ENCODE results near the gene IHH.
A peak's percentile ranks its signal among the peaks of the same experiment; 100 is the strongest.

IHH gene

GRCh38 chr2:219060821-219061791 lies at the start of gene IHH:
Gene IHH, minus strand, starts transcription at chr2:219060921. Its CDS starts 454 bp downstream, at chr2:219060467.
- ChIA-PET POLR2A (no interaction called here), CTCF (interaction anchor here (0.6 to 3.4 kb wide), 5 partner anchors 11 to 285 kb away, joined by 3 to 13 read pairs (median 5); no protein-coding TSS in a partner anchor)
- DNase-seq (ENCODE audit: extremely low spot score) = peak; percentile 54
- TF ChIP-seq FOXM1 (IDR thresholded peaks at IDR 0.05; ENCODE audit: borderline replicate concordance) = no peak
- TF ChIP-seq L3MBTL2 (conservative IDR thresholded peaks at IDR 0.05) = no peak
- TF ChIP-seq LEF1 (IDR thresholded peaks at IDR 0.05; ENCODE audit: borderline replicate concordance) = no peak
- no peak for TF ChIP-seq FOXK2 (IDR thresholded peaks at IDR 0.05)
- no peak for TF ChIP-seq SP1 (IDR thresholded peaks at IDR 0.05)
- TF ChIP-seq, protein P1, sequence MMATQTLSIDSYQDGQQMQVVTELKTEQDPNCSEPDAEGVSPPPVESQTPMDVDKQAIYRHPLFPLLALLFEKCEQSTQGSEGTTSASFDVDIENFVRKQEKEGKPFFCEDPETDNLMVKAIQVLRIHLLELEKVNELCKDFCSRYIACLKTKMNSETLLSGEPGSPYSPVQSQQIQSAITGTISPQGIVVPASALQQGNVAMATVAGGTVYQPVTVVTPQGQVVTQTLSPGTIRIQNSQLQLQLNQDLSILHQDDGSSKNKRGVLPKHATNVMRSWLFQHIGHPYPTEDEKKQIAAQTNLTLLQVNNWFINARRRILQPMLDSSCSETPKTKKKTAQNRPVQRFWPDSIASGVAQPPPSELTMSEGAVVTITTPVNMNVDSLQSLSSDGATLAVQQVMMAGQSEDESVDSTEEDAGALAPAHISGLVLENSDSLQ (IDR thresholded peaks at IDR 0.05) = no peak
- TF ChIP-seq ARNT (IDR thresholded peaks at IDR 0.05) = no peak
- no peak for TF ChIP-seq CTBP1 (IDR thresholded peaks at IDR 0.05; ENCODE audit: borderline replicate concordance)
- TF ChIP-seq NFRKB (IDR thresholded peaks at IDR 0.05) = no peak
- TF ChIP-seq FOXA1 (IDR thresholded peaks at IDR 0.05) = no peak
- no peak for TF ChIP-seq HDGF (IDR thresholded peaks at IDR 0.05; ENCODE audit: borderline replicate concordance)
- TF ChIP-seq ZNF384 (IDR thresholded peaks at IDR 0.05) = no peak
- no peak for TF ChIP-seq BHLHE40 (IDR thresholded peaks at IDR 0.05; ENCODE audit: borderline replicate concordance)
- no peak for TF ChIP-seq SUZ12 (IDR thresholded peaks at IDR 0.05)
- no peak for TF ChIP-seq ELF4 (IDR thresholded peaks at IDR 0.05)
- TF ChIP-seq TARDBP (IDR thresholded peaks at IDR 0.05) = no peak

DNA sequence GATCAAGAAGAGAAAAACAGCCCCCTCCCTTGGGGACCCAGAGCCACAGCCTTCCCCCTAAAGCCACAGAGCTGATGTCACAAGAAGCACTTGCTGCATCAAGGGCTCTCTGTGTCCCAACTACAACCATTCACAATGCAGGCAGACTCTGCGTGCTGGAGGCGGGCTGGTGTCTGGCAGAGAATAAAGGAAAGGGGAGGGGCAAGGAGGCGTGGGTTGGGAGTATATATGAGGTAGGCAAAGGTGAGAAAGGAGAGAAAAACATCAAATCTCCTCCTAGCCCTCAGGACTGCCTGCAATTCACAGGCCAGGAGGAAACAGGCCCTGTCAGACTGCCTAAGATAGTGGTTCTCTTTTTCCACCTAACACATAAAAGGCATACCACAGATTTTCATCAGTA lies 48.8 kb upstream of the IHH start:
- TF ChIP-seq HDGF (IDR thresholded peaks at IDR 0.05; ENCODE audit: borderline replicate concordance) = no peak
- no peak for TF ChIP-seq LEF1 (IDR thresholded peaks at IDR 0.05; ENCODE audit: borderline replicate concordance)
- TF ChIP-seq BHLHE40 (IDR thresholded peaks at IDR 0.05; ENCODE audit: borderline replicate concordance) = no peak
- DNase-seq (ENCODE audit: extremely low spot score) = no peak
- ChIA-PET POLR2A (no interaction called here), CTCF (no interaction called here)

- ChIA-PET CTCF (no interaction called here), POLR2A (no interaction called here)
- TF ChIP-seq SP1 (IDR thresholded peaks at IDR 0.05) = no peak
- TF ChIP-seq FOXA1 (IDR thresholded peaks at IDR 0.05) = no peak
- TF ChIP-seq ARNT (IDR thresholded peaks at IDR 0.05) = no peak
- TF ChIP-seq FOXK2 (IDR thresholded peaks at IDR 0.05) = no peak
- TF ChIP-seq, protein P1 (IDR thresholded peaks at IDR 0.05) = no peak
- no peak for TF ChIP-seq BHLHE40 (IDR thresholded peaks at IDR 0.05; ENCODE audit: borderline replicate concordance)
- no peak for TF ChIP-seq L3MBTL2 (conservative IDR thresholded peaks at IDR 0.05)
- no peak for TF ChIP-seq ELF4 (IDR thresholded peaks at IDR 0.05)
- TF ChIP-seq LEF1 (IDR thresholded peaks at IDR 0.05; ENCODE audit: borderline replicate concordance) = no peak
- DNase-seq (ENCODE audit: extremely low spot score) = no peak
Measured at GRCh38 chr2:219107758-219108157, 47.0 kb upstream of the IHH start.

DNA sequence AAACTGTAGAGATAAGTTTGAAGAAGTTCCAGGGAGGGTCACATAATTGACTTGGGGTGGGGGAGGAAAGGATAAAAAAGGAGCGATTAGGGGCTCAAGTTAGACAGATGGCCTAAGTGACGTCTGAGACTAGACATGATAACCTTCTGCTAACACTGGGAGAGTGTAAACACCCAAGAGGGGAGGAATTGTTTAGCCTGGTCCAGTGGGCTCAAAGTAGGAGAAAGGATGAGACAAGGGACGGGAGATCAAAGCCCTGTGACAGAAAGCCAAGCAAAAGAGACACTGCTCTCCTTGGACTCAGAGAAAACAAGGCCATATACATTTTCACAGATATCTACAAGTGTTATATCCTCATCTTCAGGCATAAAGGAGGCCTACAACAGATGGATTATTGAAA lies 45.5 kb upstream of the IHH start:
- DNase-seq (ENCODE audit: extremely low spot score) = no peak
- no peak for TF ChIP-seq BHLHE40 (IDR thresholded peaks at IDR 0.05; ENCODE audit: borderline replicate concordance)
- no peak for TF ChIP-seq SP1 (IDR thresholded peaks at IDR 0.05)
- no peak for TF ChIP-seq FOXK2 (IDR thresholded peaks at IDR 0.05)
- no peak for TF ChIP-seq FOXM1 (IDR thresholded peaks at IDR 0.05; ENCODE audit: borderline replicate concordance)
- no peak for TF ChIP-seq CTBP1 (IDR thresholded peaks at IDR 0.05; ENCODE audit: borderline replicate concordance)
- POLR2A ChIA-PET = no interaction called here
- CTCF ChIA-PET = no interaction called here

GRCh38 chr2:219104107-219105035 lies 43.6 kb upstream of the IHH start:
- CTCF ChIA-PET = interaction anchor here (0.6 to 2.3 kb wide), 20 partner anchors 9 to 284 kb away, joined by 3 to 13 read pairs (median 4); no protein-coding TSS in a partner anchor
- TF ChIP-seq FOXK2 (IDR thresholded peaks at IDR 0.05) = no peak
- TF ChIP-seq, protein P1 (IDR thresholded peaks at IDR 0.05) = 0 out of 2 replicates have a peak, but pooled peaks have one; percentile 31
- DNase-seq (ENCODE audit: extremely low spot score) = peak; percentile 63
- POLR2A ChIA-PET = no interaction called here

- no peak for DNase-seq (ENCODE audit: extremely low spot score)
- TF ChIP-seq SP1 (IDR thresholded peaks at IDR 0.05) = no peak
- no peak for TF ChIP-seq TARDBP (IDR thresholded peaks at IDR 0.05)
- no peak for TF ChIP-seq SUZ12 (IDR thresholded peaks at IDR 0.05)
- no peak for TF ChIP-seq ZNF384 (IDR thresholded peaks at IDR 0.05)
- TF ChIP-seq NFRKB (IDR thresholded peaks at IDR 0.05) = no peak
- no peak for TF ChIP-seq FOXK2 (IDR thresholded peaks at IDR 0.05)
- no peak for TF ChIP-seq ELF4 (IDR thresholded peaks at IDR 0.05)
- TF ChIP-seq, protein P1 (IDR thresholded peaks at IDR 0.05) = no peak
- TF ChIP-seq L3MBTL2 (conservative IDR thresholded peaks at IDR 0.05) = no peak
- ChIA-PET POLR2A (no interaction called here), CTCF (interaction anchor here (0.7 kb wide), 1 partner anchor 91 kb away, joined by 3 read pairs; no protein-coding TSS in a partner anchor)
Measured at GRCh38 chr2:219099329-219099728, 38.6 kb upstream of the IHH start.

All from HEK293T (cell line).